Nephron (organoid): ENCODE measurements around the gene SLC18A3.

Source experiments
- H3K27ac Mint-ChIP-seq, 3 experiments: 2 replicates each; pipeline ENCODE4 v1.8.0; 2020; ENCODE audit warnings: mixed read lengths in 3 of 3, mild to moderate bottlenecking in 2 of 3, moderate library complexity in 1 of 3
- H3K27me3 Mint-ChIP-seq: 2 replicates; pipeline ENCODE4 v1.8.0; 2021; ENCODE audit warnings: low read depth, mild to moderate bottlenecking, moderate library complexity, mixed read lengths
- H3K36me3 Mint-ChIP-seq: 2 replicates; pipeline ENCODE4 v1.8.0; 2020; ENCODE audit warnings: low read depth, mixed read lengths
- H3K4me1 Mint-ChIP-seq: 2 replicates; pipeline ENCODE4 v1.8.0; 2020; ENCODE audit warnings: mixed read lengths
- H3K4me3 Mint-ChIP-seq, 3 experiments: 2 replicates each; pipeline ENCODE4 v1.8.0; 2020; ENCODE audit warnings: mild to moderate bottlenecking in 3 of 3, mixed read lengths in 3 of 3, moderate library complexity in 2 of 3
- H3K9me3 Mint-ChIP-seq: 2 replicates; pipeline ENCODE4 v1.8.0; 2020; ENCODE audit warnings: mixed read lengths
- CTCF ChIP-seq, 3 experiments: fragments of 200-600 bp; sonication (generic); IDR thresholded peaks; one replicate each; pipeline ENCODE4 v1.5.0; 2021; ENCODE audit warnings: antibody characterized with exemption in 3 of 3; ENCODE audit not compliant: unreplicated experiment in 3 of 3

The SLC18A3 gene

GRCh38 chr10:49645871-49646870 is 36.1 kb downstream of the SLC18A3 start:
- no peak overlapping the region for H3K4me3 Mint-ChIP-seq
- no peaks in the 10 kb centered on the region for H3K9me3 Mint-ChIP-seq
- no peak overlapping the region for H3K27ac Mint-ChIP-seq
- H3K27me3 Mint-ChIP-seq, result peaks cover 34% of the 10 kb centered on the region
- no peak for TF ChIP-seq CTCF (IDR thresholded peaks at IDR 0.05; ENCODE audit: unreplicated experiment in 3 of 3)
- no peaks in the 10 kb centered on the region for H3K36me3 Mint-ChIP-seq
- H3K4me1 Mint-ChIP-seq, result no peaks in the 10 kb centered on the region

- Mint-ChIP-seq H3K9me3 (no peaks in the 10 kb centered on the region), H3K4me1 (no peaks in the 10 kb centered on the region), H3K4me3 (no peak overlapping the region), H3K36me3 (no peaks in the 10 kb centered on the region), H3K27ac (no peak overlapping the region), H3K27me3 (peaks cover 40% of the 10 kb centered on the region)
- TF ChIP-seq CTCF (IDR thresholded peaks at IDR 0.05; ENCODE audit: unreplicated experiment in 3 of 3), result no peak
These were observed 37.4 kb downstream of the SLC18A3 start for GRCh38 chr10:49647554-49647953.

DNA sequence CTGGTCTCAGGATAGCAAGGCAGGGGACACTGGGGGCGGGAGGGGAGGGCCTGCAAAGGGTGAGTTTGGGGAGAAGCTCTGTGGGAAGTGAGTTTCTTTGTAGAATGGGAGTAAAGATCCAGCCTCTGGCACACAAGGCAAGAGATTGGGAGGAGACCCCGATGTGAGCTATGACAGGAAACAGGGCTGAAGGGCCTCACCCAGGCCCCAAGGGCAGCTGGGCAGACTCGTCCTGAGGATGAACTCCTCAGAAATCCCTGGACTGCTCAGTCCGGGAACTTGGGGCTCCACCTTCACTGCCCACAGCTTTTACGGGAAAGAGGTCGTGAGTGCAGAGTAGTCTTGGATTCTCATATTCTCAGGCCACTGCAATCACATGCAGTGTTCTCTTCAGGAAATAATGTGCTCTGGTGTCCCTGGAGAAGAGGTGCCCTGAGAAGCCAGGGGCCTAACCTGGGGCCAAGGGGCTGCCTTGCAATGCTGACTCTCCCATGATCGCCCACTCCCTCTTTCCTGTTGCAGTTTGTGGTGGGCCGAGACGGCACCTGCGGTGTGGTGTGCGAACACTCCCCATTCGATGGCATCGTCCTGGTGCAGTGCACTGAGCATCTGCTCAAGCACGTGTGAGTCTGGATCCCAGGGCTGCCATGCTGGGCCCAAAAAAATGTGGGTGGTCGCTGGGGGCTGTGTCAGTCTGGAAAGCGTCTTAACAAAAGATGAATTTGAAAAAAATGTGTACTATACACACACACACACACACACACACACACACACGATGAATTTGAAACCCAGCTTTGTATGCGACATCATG is 38.1 kb downstream of the SLC18A3 start:
- H3K9me3 Mint-ChIP-seq, result no peaks in the 10 kb centered on the region
- H3K4me1 Mint-ChIP-seq, result no peaks in the 10 kb centered on the region
- peaks cover 42% of the 10 kb centered on the region for H3K27me3 Mint-ChIP-seq
- H3K4me3 Mint-ChIP-seq, result no peak overlapping the region
- no peak for TF ChIP-seq CTCF (IDR thresholded peaks at IDR 0.05; ENCODE audit: unreplicated experiment in 3 of 3)
- no peaks in the 10 kb centered on the region for H3K36me3 Mint-ChIP-seq
- H3K27ac Mint-ChIP-seq, result no peak overlapping the region

DNA sequence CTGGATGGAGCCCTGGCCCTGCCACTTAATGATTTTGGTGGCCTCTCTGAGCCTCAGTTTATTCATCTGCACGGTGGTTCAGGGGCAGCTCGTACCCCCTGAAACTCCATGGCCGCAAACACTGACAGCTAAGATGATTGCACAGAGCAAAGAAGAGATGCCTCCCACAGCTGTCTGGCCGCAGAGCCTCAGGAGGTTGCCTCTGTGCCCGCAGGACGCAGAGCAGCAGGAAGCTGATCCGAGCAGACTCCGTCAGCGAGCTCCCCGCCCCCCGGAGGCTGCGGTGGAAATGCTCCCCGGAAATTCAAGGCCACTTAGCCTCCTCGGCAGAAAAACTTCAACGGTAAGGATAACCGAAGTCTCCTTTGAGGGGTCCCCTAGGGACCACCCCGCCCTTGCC is 39.2 kb downstream of the SLC18A3 start:
- H3K36me3 Mint-ChIP-seq, result no peaks in the 10 kb centered on the region
- H3K4me1 Mint-ChIP-seq, result no peaks in the 10 kb centered on the region

More for the DNA sequence above, 39.2 kb downstream of the SLC18A3 start:
- H3K9me3 Mint-ChIP-seq, result no peaks in the 10 kb centered on the region
- no peak for TF ChIP-seq CTCF (IDR thresholded peaks at IDR 0.05; ENCODE audit: unreplicated experiment in 3 of 3)
- H3K27me3 Mint-ChIP-seq, result peaks cover 40% of the 10 kb centered on the region
- no peak overlapping the region for H3K4me3 Mint-ChIP-seq
- no peak overlapping the region for H3K27ac Mint-ChIP-seq
